Thyroid gland (tissue), 4 donors: ENCODE measurements around the gene SAMD14. TPM values are rescaled to one million over a fixed set of nuclear protein-coding genes. Genes with fewer than 3 reads are reported as not detected.
A peak's percentile ranks its signal among the peaks of the same experiment; 100 is the strongest.

Experiments used
- DNase-seq, 2 donors: peaks; one replicate each; pipeline ENCODE4 v3.0.0-alpha.2; 2019
- H3K27ac ChIP-seq, 3 donors: fragments of 200-600 bp; sonication (generic); 1 replicate in 2 of 3; 2 replicates in 1 of 3; pipeline ENCODE4 v1.5.1; 2016 to 2019; ENCODE audit warnings: mild to moderate bottlenecking in 1 of 3, moderate library complexity in 1 of 3
- H3K27me3 ChIP-seq: fragments of 200-600 bp; sonication (generic); one replicate; pipeline ENCODE4 v1.5.1; 2019
- H3K36me3 ChIP-seq, 2 donors: fragments of 200-600 bp; sonication (generic); one replicate each; pipeline ENCODE4 v1.5.1; 2016 to 2019
- H3K4me1 ChIP-seq, 2 donors: fragments of 200-600 bp; sonication (generic); one replicate each; pipeline ENCODE4 v1.5.1; 2017 to 2019
- H3K4me3 ChIP-seq, 3 donors: fragments of 200-600 bp; sonication (generic); replicated peaks in 1 of 3; 1 replicate in 2 of 3; 2 replicates in 1 of 3; pipeline ENCODE4 v1.5.1; 2016; ENCODE audit warnings: mild to moderate bottlenecking in 1 of 3
- H3K9me3 ChIP-seq: fragments of 200-600 bp; sonication (generic); one replicate; pipeline ENCODE4 v1.5.1; 2017
- POLR2A ChIP-seq, 2 donors: fragments of 450-650 bp; IDR thresholded peaks; one replicate each; pipeline ENCODE4 v1.6.1; 2017; ENCODE audit warnings: antibody characterized with exemption in 2 of 2, mild to moderate bottlenecking in 2 of 2, moderate library complexity in 1 of 2
- WGBS, 2 donors: methylation state at CpG; one replicate each; pipeline ENCODE4 v1.1.5; 2017; 5-methylcytosine and 5-hydroxymethylcytosine counted together
- intact Hi-C: fragments of 100-400 bp; cut with DNase I; formaldehyde crosslinking; loops from one replicate; pipeline ENCODE4 v1.15.1; 2023
- total RNA-seq, 4 donors: library from RNA; depleted of rRNA; stranded (reverse); fragments of >200 nt; gene quantifications; one replicate each; pipeline ENCODE4 v1.2.3, GENCODE V29; 2016
- TF ChIP-seq, protein P1 (sequence below), 6 experiments: fragments of 200-600 bp in 3 of 6; fragments of 450-650 bp in 3 of 6; sonication (generic) in 3 of 6; IDR thresholded peaks; one replicate each; pipeline ENCODE4 v1.5.1; 2016 to 2019; ENCODE audit warnings: antibody characterized with exemption in 6 of 6, mild to moderate bottlenecking in 2 of 6, inconsistent platforms in 1 of 6, moderate library complexity in 1 of 6

SAMD14 gene
- total RNA-seq, 4 donors from 2014 or later, result 0.24 to 0.81 (median 0.58) TPM

GRCh38 chr17:50133028-50133768 lies 3.2 kb upstream of the SAMD14 start:
- H3K4me1 ChIP-seq, result peaks cover 12 to 24% of the 10 kb centered on the region in 2 donors
- H3K9me3 ChIP-seq, result no peaks in the 10 kb centered on the region
- no peak overlapping the region for H3K27ac ChIP-seq
- WGBS, 2 donors, result 56 to 70% methylated on average over 6 to 7 of the region's 7 CpGs
- H3K4me3 ChIP-seq, result no peak overlapping the region
- no peak for TF ChIP-seq POLR2A (IDR thresholded peaks at IDR 0.05)
- TF ChIP-seq, protein P1, sequence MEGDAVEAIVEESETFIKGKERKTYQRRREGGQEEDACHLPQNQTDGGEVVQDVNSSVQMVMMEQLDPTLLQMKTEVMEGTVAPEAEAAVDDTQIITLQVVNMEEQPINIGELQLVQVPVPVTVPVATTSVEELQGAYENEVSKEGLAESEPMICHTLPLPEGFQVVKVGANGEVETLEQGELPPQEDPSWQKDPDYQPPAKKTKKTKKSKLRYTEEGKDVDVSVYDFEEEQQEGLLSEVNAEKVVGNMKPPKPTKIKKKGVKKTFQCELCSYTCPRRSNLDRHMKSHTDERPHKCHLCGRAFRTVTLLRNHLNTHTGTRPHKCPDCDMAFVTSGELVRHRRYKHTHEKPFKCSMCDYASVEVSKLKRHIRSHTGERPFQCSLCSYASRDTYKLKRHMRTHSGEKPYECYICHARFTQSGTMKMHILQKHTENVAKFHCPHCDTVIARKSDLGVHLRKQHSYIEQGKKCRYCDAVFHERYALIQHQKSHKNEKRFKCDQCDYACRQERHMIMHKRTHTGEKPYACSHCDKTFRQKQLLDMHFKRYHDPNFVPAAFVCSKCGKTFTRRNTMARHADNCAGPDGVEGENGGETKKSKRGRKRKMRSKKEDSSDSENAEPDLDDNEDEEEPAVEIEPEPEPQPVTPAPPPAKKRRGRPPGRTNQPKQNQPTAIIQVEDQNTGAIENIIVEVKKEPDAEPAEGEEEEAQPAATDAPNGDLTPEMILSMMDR (IDR thresholded peaks at IDR 0.05), result no peak
- peaks cover 19 to 27% of the 10 kb centered on the region in 2 donors for H3K36me3 ChIP-seq
- H3K27me3 ChIP-seq, result peaks cover 5% of the 10 kb centered on the region
- no peak for DNase-seq
- intact Hi-C loops, result no loop called here

GRCh38 chr17:50132104-50132794 lies 2.3 kb upstream of the SAMD14 start:
- H3K36me3 ChIP-seq, result peaks cover 13 to 21% of the 10 kb centered on the region in 2 donors
- no peaks in the 10 kb centered on the region for H3K9me3 ChIP-seq
- no peak for DNase-seq
- no peak overlapping the region for H3K4me3 ChIP-seq
- peaks cover 12 to 24% of the 10 kb centered on the region in 2 donors for H3K4me1 ChIP-seq
- TF ChIP-seq POLR2A (IDR thresholded peaks at IDR 0.05), result no peak
- TF ChIP-seq, protein P1 (IDR thresholded peaks at IDR 0.05), result no peak
- peaks cover 5% of the 10 kb centered on the region for H3K27me3 ChIP-seq
- intact Hi-C loops, result no loop called here
- WGBS, 2 donors, result 82 to 86% methylated on average over 5 to 6 of the region's 6 CpGs
- no peak overlapping the region for H3K27ac ChIP-seq

GRCh38 chr17:50130559-50131305 lies 772 bp upstream of the SAMD14 start:
- Histone ChIP-seq H3K4me3 (no peak overlapping the region), H3K36me3 (peaks cover 6 to 14% of the 10 kb centered on the region in 2 donors), H3K9me3 (no peaks in the 10 kb centered on the region), H3K4me1 (peaks cover 12 to 24% of the 10 kb centered on the region in 2 donors), H3K27me3 (peaks cover 5% of the 10 kb centered on the region), H3K27ac (no peak overlapping the region)
- 44 to 49% methylated on average over 16 to 19 of the region's 19 CpGs for WGBS, 2 donors
- TF ChIP-seq, protein P1 (IDR thresholded peaks at IDR 0.05), result no peak
- no peak for TF ChIP-seq POLR2A (IDR thresholded peaks at IDR 0.05)
- intact Hi-C loops, result no loop called here
- no peak for DNase-seq

DNA sequence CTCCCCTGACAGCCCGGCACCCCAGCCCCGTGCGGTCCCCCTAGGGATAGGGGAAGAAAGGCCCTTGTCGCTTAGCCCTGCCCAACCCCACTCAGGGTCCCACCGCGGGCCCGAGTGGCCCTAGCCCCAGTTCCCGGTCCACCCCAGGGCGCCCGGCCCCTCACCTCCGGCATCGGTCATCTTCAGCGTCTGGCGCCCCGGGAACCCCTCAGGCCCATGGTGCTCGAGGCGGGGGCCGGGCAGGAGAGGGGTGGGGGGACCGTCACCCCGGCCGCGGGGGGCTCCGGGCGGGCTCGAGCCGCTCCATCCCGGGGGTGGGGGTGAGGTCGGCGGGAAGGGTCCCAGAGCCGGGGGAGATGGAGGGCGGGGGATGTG lies 620 bp downstream of the SAMD14 start:
- no peak for DNase-seq
- WGBS, 2 donors, result 4% methylated on average over 4 to 10 of the region's 31 CpGs
- Histone ChIP-seq H3K4me1 (peaks cover 12 to 24% of the 10 kb centered on the region in 2 donors), H3K36me3 (peaks cover 0 to 2% of the 10 kb centered on the region in 2 donors), H3K27ac (no peak overlapping the region), H3K9me3 (no peaks in the 10 kb centered on the region), H3K4me3 (peak overlapping the region in 1 of 3 donors; percentile 32), H3K27me3 (peaks cover 5% of the 10 kb centered on the region)
- no peak for TF ChIP-seq POLR2A (IDR thresholded peaks at IDR 0.05)
- TF ChIP-seq, protein P1 (IDR thresholded peaks at IDR 0.05), result no peak
- intact Hi-C loops, result no loop called here
